HepG2 (cell line): ENCODE data around the gene ROBO2. TPM values are rescaled to one million over a fixed set of nuclear protein-coding genes. Genes with fewer than 3 reads are reported as not detected.

ENCODE experiments used
- ADNP ChIP-seq: sonication (generic); formaldehyde crosslinking; IDR thresholded peaks from 2 replicates; pipeline ENCODE4 v1.4.0; 2020; ENCODE audit warnings: missing genetic modification reagents
- BHLHE40 ChIP-seq: IDR thresholded peaks from 2 replicates; pipeline ENCODE4 v1.6.1; 2011; ENCODE audit warnings: low read length, improper control_type of control experiment
- ESRRA ChIP-seq: sonication (generic); formaldehyde crosslinking; IDR thresholded peaks from 2 replicates; pipeline ENCODE4 v1.5.1; 2020; ENCODE audit warnings: mild to moderate bottlenecking, low read depth, missing genetic modification reagents
- HIC2 ChIP-seq: sonication (generic); formaldehyde crosslinking; IDR thresholded peaks from 2 replicates; pipeline ENCODE4 v1.9.0; 2022; ENCODE audit warnings: low read depth, missing genetic modification reagents
- KAT8 ChIP-seq: IDR thresholded peaks from 2 replicates; pipeline ENCODE4 v1.6.1; 2016; ENCODE audit warnings: missing genetic modification reagents, missing compliant biosample characterization
- MAX ChIP-seq: IDR thresholded peaks from 2 replicates; pipeline ENCODE4 v1.6.1; 2012; ENCODE audit warnings: inconsistent platforms
- NR2F2 ChIP-seq: IDR thresholded peaks from 2 replicates; pipeline ENCODE4 v1.6.1; 2012; ENCODE audit warnings: low read depth, inconsistent platforms, borderline replicate concordance
- RFX3 ChIP-seq: IDR thresholded peaks from 2 replicates; pipeline ENCODE4 v1.6.1; 2016; ENCODE audit warnings: missing biosample characterization, missing genetic modification reagents
- TFAP4 ChIP-seq: sonication (generic); IDR thresholded peaks from 2 replicates; pipeline ENCODE4 v1.6.1; 2016; ENCODE audit warnings: low read depth, borderline replicate concordance
- TRIM22 ChIP-seq: fragments of 450-650 bp; IDR thresholded peaks from 2 replicates; pipeline ENCODE4 v1.6.1; 2017
- ZNF343 ChIP-seq: sonication (generic); formaldehyde crosslinking; IDR thresholded peaks from 2 replicates; pipeline ENCODE4 v1.4.0; 2020; ENCODE audit warnings: mild to moderate bottlenecking, missing genetic modification reagents
- ZNF441 ChIP-seq: sonication (generic); formaldehyde crosslinking; IDR thresholded peaks from 2 replicates; pipeline ENCODE4 v1.7.0; 2021; ENCODE audit warnings: missing genetic modification reagents, borderline replicate concordance
- ZNF570 ChIP-seq: sonication (generic); formaldehyde crosslinking; IDR thresholded peaks from 2 replicates; pipeline ENCODE4 v1.4.0; 2020; ENCODE audit warnings: mild to moderate bottlenecking, missing genetic modification reagents, borderline replicate concordance
- ZNF597 ChIP-seq: sonication (generic); formaldehyde crosslinking; IDR thresholded peaks from 2 replicates; pipeline ENCODE4 v1.5.0; 2020; ENCODE audit warnings: missing genetic modification reagents
- polyA plus RNA-seq, 8 experiments: library from polyadenylated mRNA; depleted of rRNA in 3 of 8; stranded (reverse) in 7 of 8; unstranded in 1 of 8; fragments of >200 nt; fragmentation: Illumina TruSeq in 4 of 8; extraction: Trizol in 4 of 8; gene quantifications; 2 replicates each; pipeline versions ENCODE4 v1.2.1 to v1.2.3, GENCODE V29; 2011 to 2016; ENCODE audit warnings: low read depth in 4 of 8, missing spikeins in 1 of 8, mixed read lengths in 1 of 8; ENCODE audit not compliant: insufficient read depth in 1 of 8
- total RNA-seq, 5 experiments: library from RNA; depleted of rRNA; stranded (reverse); fragments of >200 nt; fragmentation: Illumina TruSeq; extraction: Trizol; gene quantifications; 2 replicates each; pipeline ENCODE4 v1.2.3, GENCODE V29; 2016; ENCODE audit warnings: low read depth in 1 of 5

Gene ROBO2
- total and polyA plus RNA-seq, 2 of the 13 experiments (the other 11 are each of a cell fraction or from before 2014, with no cell fraction given), result not detected

GRCh38 chr3:77247817-77248216, 207.9 kb downstream of the ROBO2 start (continued):
- TF ChIP-seq HIC2 (CRISPR knock-in tag) (no peak), ZNF343 (CRISPR knock-in tag) (no peak), ADNP (no peak), NR2F2 (no peak), ZNF570 (CRISPR knock-in tag) (no peak), KAT8 (no peak), TRIM22 (no peak), RFX3 (CRISPR knock-in tag) (no peak), ZNF441 (CRISPR knock-in tag) (no peak), BHLHE40 (no peak), TFAP4 (no peak), ESRRA (CRISPR knock-in tag) (no peak), ZNF597 (CRISPR knock-in tag) (no peak), MAX (no peak)
